Measurements from ENCODE around the gene SIRT2.
"Not testable (repeated sequence)": the region's sequence is repeated elsewhere in the genome, so short reads cannot be mapped to it uniquely, and the experiment has no call there.

SIRT2 gene

DNA sequence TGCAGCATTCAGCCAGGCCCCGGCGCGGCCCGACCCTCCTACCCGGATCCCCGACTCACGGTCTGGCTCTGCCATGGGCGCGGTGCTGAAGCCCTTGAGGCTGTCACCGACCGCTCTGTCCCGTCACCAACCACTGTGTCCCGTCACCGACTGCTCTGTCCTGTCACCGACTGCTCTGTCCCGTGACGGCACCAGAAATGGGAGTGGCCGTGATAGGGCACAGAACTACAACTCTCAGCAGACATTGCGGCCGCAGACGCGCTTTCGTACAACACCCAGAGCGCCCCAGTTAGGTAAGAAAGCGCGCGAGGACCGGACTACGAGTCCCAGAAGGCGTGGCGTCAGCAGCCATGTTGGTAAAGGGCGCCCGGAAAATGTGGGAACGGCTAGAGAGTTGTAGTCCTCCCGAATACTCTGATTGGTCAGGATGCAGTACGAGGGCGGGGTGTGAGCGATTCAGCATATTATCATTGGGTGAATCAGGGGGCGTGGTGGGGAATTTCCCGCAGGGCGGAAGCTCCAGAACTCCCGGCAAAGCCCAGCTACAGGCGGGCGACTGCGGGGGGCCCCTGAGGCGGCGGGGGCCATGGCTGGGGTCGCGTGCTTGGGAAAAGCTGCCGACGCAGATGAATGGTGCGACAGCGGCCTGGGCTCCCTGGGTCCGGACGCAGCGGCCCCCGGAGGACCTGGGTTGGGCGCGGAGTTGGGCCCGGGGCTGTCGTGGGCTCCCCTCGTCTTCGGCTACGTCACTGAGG, at the start of gene SIRT2, which contains the start of gene NFKBIB:
Gene SIRT2 (minus strand): TSS at position 172 of the 755 bp plus-strand sequence. CDS start 97 bp downstream, at position 75.
Gene NFKBIB (plus strand): TSS at position 523 of the 755 bp plus-strand sequence. CDS start 64 bp downstream, at position 587.
- DNase-seq (ENCODE audit: low read depth in 2 of 3, low spot score in 2 of 3) = peak; percentile 84 to 95 (median 95)

- no peak for DNase-seq (ENCODE audit: low read depth in 2 of 3, low spot score in 2 of 3)
Observed at GRCh38 chr19:38946229-38947010, 47.0 kb upstream of the SIRT2 start.

- DNase-seq (ENCODE audit: low read depth in 2 of 3, low spot score in 2 of 3) = no peak
Observed at GRCh38 chr19:38945562-38946228, 46.3 kb upstream of the SIRT2 start.

DNA sequence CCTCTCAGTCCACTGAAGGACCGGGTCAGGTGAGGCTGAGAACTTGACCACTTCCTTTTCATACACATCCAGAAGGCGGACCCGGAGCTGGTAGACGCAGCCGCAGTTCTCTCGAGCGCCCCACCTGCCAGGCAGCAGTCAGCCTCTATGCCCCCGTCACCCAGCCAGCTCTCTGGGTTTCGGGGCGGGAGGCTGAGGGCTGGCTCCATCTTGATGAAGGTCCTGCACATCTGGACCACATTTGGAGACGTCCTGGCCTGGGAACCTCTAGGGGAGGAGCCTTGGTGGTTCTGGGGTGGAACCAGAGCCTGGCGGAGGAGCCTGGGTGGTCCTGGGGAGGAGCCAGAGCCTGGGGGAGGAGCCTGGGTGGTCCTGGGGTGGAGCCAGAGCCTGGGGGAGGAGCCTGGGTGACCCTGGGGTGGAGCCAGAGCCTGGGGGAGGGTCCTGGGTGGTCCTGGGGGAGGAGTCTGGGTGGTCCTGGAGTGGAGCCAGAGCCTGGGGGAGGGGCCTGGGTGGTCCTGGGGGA, 45.6 kb upstream of the SIRT2 start:
- DNase-seq (ENCODE audit: low read depth in 2 of 3, low spot score in 2 of 3) = no peak

- DNase-seq (ENCODE audit: low read depth in 2 of 3, low spot score in 2 of 3) = no peak
Observed at GRCh38 chr19:38942471-38943181, 43.2 kb upstream of the SIRT2 start.

GRCh38 chr19:38941979-38942378, 42.6 kb upstream of the SIRT2 start:
- DNase-seq (ENCODE audit: low read depth in 2 of 3, low spot score in 2 of 3) = no peak

DNA sequence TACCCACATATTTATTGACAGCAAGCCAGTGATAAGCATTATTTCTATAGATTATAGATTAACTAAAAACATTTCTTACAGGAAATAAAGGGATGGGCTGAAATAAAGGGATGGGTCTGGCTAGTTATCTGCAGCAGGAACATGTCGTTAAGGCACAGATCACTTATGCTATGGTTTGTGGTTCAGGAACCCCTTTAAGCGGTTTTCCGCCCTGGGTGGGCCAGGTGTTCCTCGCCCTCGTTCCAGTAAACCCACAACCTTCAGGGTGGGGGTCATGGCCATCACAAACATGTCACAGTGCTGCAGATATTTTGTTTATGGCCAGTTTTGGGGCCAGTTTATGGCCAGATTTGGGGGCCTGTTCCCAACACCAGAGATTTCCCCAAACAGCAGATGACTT, 42.0 kb upstream of the SIRT2 start:
- not testable (repeated sequence) for DNase-seq (ENCODE audit: low read depth in 2 of 3, low spot score in 2 of 3)

GRCh38 chr19:38939957-38940356, 40.5 kb upstream of the SIRT2 start:
- DNase-seq (ENCODE audit: low read depth in 2 of 3, low spot score in 2 of 3) = no peak

GRCh38 chr19:38933544-38933943, 34.1 kb upstream of the SIRT2 start:
- DNase-seq (ENCODE audit: low read depth in 2 of 3, low spot score in 2 of 3) = no peak

- DNase-seq (ENCODE audit: low read depth in 2 of 3, low spot score in 2 of 3) = no peak
Observed at GRCh38 chr19:38932425-38933179, 33.2 kb upstream of the SIRT2 start.

- no peak for DNase-seq (ENCODE audit: low read depth in 2 of 3, low spot score in 2 of 3)
Observed at GRCh38 chr19:38931521-38931793, 32.0 kb upstream of the SIRT2 start.

DNA sequence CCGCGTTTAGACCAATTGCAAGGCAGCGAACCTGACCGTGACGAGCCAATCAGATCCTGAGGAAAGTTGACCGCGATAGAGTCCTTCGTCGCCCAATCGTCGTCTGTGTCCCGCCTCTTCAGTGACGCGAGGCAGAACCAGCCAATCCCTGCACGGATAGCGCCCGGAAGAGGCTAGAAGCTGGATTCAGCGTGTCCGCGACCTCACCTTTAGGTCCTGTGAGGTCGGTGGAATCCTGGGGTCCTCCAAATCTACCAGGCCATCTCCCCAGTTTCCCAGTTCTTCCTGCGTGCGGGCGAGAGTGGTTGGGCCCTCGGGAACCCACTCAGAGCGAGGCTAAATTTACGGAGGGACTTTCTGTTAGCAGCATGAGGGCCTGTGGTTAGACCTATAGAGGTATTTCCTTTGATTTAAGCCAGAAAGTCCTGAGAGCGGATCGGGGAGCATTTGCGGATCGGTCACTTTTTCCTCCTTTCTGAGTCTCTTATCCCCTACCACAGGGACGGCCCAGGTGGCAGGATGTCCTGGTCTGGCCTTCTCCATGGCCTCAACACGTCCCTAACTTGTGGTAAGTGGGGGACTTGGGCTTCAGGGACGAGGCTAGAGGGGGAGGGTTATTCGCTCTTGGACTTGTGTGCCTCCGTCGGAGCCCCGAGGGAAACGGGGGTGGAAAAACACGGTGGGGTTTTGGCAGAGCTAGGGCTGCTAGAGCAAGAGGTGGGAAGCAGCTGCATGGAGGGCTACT, 31.5 kb upstream of the SIRT2 start, which contains the start of gene MRPS12:
Gene MRPS12 (plus strand): TSS at position 169 of the 745 bp plus-strand sequence. CDS start 351 bp downstream, at position 520.
- DNase-seq (ENCODE audit: low read depth in 2 of 3, low spot score in 2 of 3) = peak in 1 of 3 experiments; percentile 92

- peak; percentile 85 to 96 (median 92) for DNase-seq (ENCODE audit: low read depth in 2 of 3, low spot score in 2 of 3)
Observed at GRCh38 chr19:38929929-38930775, 30.7 kb upstream of the SIRT2 start, which contains the start of gene SARS2. TSS of gene SARS2 (minus strand) at chr19:38930763. CDS start at chr19:38930736, 27 bp downstream.

GRCh38 chr19:38928391-38929001, 29.1 kb upstream of the SIRT2 start:
- no peak for DNase-seq (ENCODE audit: low read depth in 2 of 3, low spot score in 2 of 3)

DNA sequence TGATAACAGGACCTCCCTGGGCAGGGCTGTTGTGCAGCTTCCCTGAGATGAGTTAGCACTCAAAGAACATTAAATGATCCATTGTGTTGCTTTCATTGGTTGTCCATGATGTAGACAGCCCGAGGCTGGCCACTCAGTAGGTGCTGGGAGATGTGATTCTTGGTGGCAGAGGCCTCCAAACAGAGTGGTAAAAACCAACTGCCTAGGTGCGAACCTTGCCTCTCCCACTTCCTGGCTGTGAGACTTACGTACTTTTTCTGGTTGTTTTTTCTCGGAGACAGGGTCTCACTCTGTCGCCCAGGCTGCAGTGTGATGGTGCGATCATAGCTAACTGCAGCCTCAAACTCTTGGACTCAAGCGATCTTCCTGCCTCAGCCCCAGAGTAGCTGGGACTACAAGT, 25.0 kb upstream of the SIRT2 start:
- DNase-seq (ENCODE audit: low read depth in 2 of 3, low spot score in 2 of 3) = no peak

DNA sequence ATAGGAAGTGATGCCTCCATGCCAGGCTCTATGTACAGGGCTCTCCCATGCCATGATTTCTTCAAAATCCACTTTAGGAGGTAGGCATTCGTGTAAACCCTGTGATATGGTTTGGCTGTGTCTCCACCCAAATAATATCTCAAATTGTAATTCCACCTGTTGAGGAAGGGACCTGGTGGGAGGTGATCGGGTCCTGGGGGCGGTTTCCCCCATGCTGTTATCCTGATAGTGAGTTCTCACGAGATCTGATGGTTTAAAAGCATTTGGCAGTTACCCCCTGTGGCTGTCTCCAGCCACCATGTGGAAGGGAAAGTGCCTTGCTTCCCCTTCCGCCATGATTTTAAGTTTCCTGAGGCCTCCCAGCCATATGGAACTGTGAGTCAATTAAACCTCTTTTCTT, 23.1 kb upstream of the SIRT2 start:
- DNase-seq (ENCODE audit: low read depth in 2 of 3, low spot score in 2 of 3) = no peak

DNA sequence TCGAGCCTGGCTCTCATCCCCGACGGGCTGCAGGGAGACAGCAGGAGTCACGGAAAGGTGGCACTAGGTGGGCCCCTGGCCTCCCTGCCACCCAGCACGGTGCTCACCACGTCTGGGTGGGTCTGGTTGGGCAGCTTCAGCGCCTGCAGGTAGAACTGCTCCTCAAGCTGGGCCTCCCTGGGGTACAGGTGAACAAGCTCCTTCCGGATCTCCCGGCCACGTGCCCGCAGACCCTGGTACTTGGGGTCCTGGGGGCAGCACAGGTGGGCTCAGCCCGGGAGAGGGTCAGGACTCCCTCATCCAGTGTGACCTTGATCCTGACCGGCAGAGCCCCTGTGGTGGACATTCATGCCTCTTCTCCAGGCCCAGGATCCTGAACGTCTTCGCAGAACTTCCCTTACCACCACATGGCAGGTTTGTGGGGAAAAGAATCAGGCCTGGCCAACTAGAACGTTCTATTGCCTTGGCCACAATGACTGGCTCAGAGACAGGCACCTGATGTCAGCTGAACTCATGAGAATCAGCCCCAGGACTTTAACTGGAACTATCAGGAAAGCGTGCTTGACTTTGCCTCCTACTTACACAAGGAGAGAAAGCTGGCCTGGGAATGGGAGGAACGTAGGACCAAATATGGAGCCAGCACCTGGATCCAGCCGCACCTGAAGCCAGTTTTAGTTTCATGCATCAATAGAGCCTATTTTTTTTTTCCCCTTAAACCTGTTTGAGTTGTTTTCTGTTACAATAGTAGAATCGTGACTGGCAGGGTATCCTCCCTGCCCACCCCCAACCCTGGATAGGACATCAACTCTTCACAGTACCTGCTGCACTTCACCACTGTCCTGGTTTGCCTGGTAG, 22.2 kb upstream of the SIRT2 start:
- DNase-seq (ENCODE audit: low read depth in 2 of 3, low spot score in 2 of 3) = no peak
